NCI-H748 (cell line): ENCODE data around the gene SLC22A6.
"Not testable (repeated sequence)": the region's sequence is repeated elsewhere in the genome, so short reads cannot be mapped to it uniquely, and the experiment has no call there.

ENCODE experiments used
- DNase-seq: peaks from one replicate; lab custom pipeline; 2025; ENCODE audit not compliant: unreplicated experiment; lab: John Stamatoyannopoulos, UW

SLC22A6 gene

GRCh38 chr11:62985041-62985750 lies 429 bp upstream of the SLC22A6 start:
- no peak for DNase-seq

DNA sequence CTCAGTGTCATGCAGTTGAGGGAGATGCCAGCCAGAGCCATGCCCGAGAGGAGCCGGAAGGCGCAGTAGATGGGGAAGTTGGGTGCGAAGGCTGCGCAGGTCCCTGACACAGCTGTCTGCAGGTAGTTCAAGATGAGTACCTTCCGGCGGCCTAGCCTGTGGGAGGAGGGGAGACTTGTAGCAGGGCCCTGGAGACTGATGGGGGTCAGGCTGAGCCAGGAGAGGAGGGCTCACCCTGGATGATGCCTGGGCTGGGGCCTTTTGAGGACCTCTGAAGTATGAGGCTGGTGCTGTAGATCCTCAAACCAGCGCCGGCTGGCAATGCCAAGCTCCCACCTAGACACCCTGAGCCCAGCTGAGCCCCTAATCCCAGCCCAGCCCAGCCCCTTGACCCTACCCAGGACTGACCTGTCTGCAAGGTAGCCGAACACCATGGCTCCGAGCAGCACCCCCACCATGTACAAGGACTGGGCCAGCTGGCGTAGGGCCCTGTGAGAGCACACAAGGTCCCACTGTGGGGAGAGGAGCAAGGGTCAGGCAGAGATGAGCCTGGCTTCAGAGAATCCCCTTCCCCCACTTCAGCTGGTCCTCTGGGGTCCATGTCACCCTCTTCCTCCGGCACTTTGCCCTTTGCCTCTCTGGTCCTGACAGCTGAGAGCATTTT lies 1.1 kb downstream of the SLC22A6 start:
- no peak for DNase-seq

- no peak for DNase-seq
Measured at GRCh38 chr11:62981743-62982142, 3.0 kb downstream of the SLC22A6 start.

- DNase-seq: no peak
Measured at GRCh38 chr11:62980133-62980760, 4.5 kb downstream of the SLC22A6 start.

- no peak for DNase-seq
Measured at GRCh38 chr11:62976109-62976508, 8.7 kb downstream of the SLC22A6 start.

DNA sequence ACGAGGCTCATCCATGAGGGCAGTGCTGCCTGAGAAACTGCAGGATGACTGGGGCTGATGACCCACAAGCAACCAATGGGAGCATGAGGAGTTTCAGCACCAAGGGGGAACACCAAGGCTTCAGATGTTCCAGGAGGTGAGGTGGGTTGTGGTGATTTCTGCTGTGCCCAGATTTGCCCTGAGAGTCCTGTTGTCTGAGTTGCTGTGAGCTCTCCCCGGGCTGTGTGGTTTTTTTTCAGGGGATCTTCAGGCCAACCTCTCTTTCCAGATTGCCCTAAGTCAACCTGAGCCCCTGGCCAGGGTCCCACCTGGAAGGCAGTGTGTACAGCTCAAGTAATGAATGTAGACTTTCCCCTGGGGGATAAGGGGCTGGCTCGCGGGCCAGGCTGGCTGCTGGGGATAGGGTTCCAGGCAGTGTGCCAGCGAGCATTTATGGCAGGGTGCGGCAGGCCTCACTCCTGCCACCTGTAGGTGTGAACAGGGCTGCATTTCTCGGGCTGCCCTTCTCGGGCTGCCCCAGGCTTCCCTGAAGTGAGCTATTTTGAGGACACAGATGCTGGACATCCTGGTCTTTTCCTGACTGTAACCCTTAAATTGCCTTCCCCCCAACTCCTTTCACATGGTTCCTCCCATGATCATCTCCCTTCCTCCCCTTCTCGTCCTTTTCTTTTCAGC lies 9.8 kb downstream of the SLC22A6 start:
- peak; percentile 70 for DNase-seq

DNA sequence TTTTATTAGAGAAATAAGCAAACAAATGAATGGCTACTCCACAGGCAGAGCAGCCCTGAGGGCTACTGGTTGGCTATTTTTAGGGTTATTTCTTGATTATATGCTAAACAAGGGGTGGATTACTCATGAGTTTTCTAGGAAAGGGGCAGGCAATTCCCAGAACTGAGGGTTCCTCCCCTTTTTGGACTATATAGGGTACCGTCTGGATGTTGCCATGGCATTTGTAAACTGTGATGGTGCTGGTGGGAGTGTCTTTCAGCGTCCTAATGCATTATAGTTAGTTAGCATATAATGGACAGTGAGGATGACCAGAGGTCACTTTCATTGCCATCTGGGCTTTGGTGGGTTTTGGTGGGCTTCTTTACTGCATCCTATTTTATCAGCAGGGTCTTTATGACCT lies 19.2 kb downstream of the SLC22A6 start:
- no peak for DNase-seq

DNA sequence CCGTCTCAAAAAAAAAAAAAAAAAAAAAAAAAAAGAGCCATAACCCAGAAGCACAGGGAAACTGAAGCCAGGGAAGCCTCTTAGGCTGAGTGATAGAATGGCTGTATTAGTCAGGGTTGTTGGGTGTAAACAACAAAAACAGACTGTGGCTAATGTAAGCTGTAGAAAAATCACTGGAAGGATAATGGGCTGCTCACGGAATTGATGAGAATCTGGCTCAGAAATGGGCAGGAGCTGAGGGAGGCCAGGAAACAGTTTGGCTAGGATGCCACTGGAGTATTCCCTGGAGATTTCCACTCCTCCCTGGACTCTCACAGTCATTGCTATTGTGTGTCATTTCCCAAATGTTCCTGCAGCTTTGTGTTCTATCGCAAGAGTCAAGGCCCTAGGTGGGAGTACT lies 22.4 kb downstream of the SLC22A6 start:
- DNase-seq: no peak

- DNase-seq: no peak
Measured at GRCh38 chr11:62961017-62961570, 23.7 kb downstream of the SLC22A6 start.

GRCh38 chr11:62959422-62959980 lies 25.3 kb downstream of the SLC22A6 start:
- DNase-seq: no peak

- DNase-seq: no peak
Measured at GRCh38 chr11:62958547-62959421, 26.0 kb downstream of the SLC22A6 start.

GRCh38 chr11:62957147-62957546 lies 27.6 kb downstream of the SLC22A6 start:
- DNase-seq: no peak

- DNase-seq: no peak
Measured at GRCh38 chr11:62954478-62954877, 30.3 kb downstream of the SLC22A6 start.

- DNase-seq: no peak
Measured at GRCh38 chr11:62953811-62954210, 31.0 kb downstream of the SLC22A6 start.

- DNase-seq: no peak
Measured at GRCh38 chr11:62948765-62949320, 35.9 kb downstream of the SLC22A6 start.

GRCh38 chr11:62945538-62945937 lies 39.2 kb downstream of the SLC22A6 start:
- not testable (repeated sequence) for DNase-seq

DNA sequence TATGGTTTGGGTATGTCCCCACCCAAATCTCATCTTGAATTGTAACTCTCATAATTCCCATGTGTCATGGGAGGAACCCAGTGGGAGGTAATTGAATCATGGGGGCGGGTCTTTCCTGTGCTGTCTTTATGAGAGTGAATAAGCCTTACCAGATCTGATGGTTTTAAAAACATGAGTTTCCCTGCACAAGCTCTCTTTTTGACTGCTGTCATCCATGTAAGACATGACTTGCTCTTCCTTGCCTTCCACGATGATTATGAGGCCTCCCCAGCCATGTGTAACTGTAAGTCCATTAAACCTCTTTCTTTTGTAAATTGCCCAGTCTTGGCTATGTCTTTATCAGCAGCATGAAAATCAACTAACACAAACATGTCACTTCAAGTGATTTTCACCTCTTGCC lies 47.2 kb downstream of the SLC22A6 start:
- not testable (repeated sequence) for DNase-seq

DNA sequence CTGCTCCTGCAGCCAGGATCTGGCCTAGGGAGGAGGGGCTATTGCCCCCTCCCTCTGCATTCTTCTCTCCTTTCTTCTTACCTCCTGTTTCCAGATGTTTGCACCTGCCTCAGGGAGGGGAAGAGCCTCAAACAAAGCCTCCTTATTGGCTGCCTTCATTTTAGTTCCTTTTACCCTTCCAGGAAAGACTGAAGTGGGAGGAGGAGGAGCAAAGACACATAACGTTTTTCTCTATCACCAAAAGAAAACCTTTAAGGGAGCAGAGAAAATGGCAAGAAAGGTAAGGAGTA lies 50.3 kb downstream of the SLC22A6 start:
- DNase-seq: no peak

DNA sequence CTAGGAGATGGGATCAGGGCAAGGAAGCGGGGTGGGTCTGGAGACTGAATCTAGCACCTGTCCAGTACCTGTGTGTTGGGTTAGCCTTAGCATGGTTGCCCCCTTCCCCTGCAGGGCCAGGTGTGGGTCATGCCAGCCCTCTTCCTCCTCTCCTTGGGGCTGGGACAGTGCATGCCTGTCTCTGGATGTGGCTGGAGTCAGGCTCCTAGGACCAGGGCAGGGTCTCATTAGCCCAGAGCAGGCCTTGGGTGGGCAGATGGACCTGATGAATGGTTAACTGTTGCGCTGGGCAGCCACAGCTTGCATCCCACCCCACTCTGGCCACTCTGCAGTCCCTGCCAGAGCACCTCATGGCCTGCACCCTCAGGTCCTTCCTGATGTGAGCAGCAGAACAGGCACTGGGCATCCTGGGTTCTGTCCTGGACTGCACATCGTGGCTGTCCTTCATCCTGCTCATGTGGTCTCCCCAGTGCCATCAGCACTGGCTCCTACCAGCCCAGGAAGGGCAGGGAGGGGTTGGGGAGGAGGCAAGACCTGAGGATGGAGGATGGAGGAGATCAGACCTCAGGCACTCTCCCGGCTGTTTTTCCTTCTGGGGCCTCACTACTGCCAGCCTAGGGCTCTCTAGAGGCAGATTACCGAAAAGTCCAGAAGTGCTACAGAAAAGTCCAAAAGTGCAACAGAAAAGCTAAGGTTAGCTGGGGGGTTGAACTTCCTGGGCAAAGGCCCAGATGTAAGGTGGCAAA lies 50.8 kb downstream of the SLC22A6 start:
- no peak for DNase-seq
